Mesenteric fat pad (tissue), 1 donor: ENCODE measurements around the gene HOXC10. TPM values are rescaled to one million over a fixed set of nuclear protein-coding genes. Genes with fewer than 3 reads are reported as not detected.

ENCODE experiments used
- DNase-seq: peaks from one replicate; pipeline ENCODE4 v3.0.0-alpha.2; 2020; ENCODE audit warnings: low spot score
- total RNA-seq: library from RNA; stranded (reverse); fragmentation: NEBNext Ultra II Directional; extraction: Animal tissue kit (Norgen Biotek cat#: 25700); gene quantifications from one replicate; pipeline ENCODE4 v1.2.1, GENCODE V29; 2021
- donor health status: DM: yes; HTN: yes; CAD: no.

The HOXC10 gene
- total RNA-seq, 1 donor from 2014 or later: 0.16 TPM

GRCh38 chr12:54012631-54013409 is 27.9 kb downstream of the HOXC10 start:
- no peak for DNase-seq

GRCh38 chr12:54014377-54015017 is 29.6 kb downstream of the HOXC10 start:
- no peak for DNase-seq

- no peak for DNase-seq
Observed at GRCh38 chr12:54015018-54015931, 30.3 kb downstream of the HOXC10 start.

GRCh38 chr12:54016051-54016450 is 31.1 kb downstream of the HOXC10 start:
- DNase-seq: no peak

- no peak for DNase-seq
Observed at GRCh38 chr12:54016478-54016964, 31.6 kb downstream of the HOXC10 start.

GRCh38 chr12:54017027-54017788 is 32.3 kb downstream of the HOXC10 start:
- no peak for DNase-seq

- DNase-seq: no peak
Observed at GRCh38 chr12:54017878-54018467, 33.0 kb downstream of the HOXC10 start.

- no peak for DNase-seq
Observed at GRCh38 chr12:54018468-54018984, 33.6 kb downstream of the HOXC10 start.

GRCh38 chr12:54019091-54019811 is 34.3 kb downstream of the HOXC10 start:
- no peak for DNase-seq

GRCh38 chr12:54019924-54020590 is 35.1 kb downstream of the HOXC10 start:
- DNase-seq: no peak

GRCh38 chr12:54020591-54021405 is 35.9 kb downstream of the HOXC10 start:
- no peak for DNase-seq

- no peak for DNase-seq
Observed at GRCh38 chr12:54021432-54022013, 36.6 kb downstream of the HOXC10 start.

- no peak for DNase-seq
Observed at GRCh38 chr12:54022960-54023884, 38.3 kb downstream of the HOXC10 start.

- no peak for DNase-seq
Observed at GRCh38 chr12:54024127-54024526, 39.2 kb downstream of the HOXC10 start.

- no peak for DNase-seq
Observed at GRCh38 chr12:54024581-54025305, 39.8 kb downstream of the HOXC10 start.
